B cell (primary cell): ENCODE data around the gene NXT2. TPM values are rescaled to one million over a fixed set of nuclear protein-coding genes. Genes with fewer than 3 reads are reported as not detected.
"Not testable (repeated sequence)": the region's sequence is repeated elsewhere in the genome, so short reads cannot be mapped to it uniquely, and the experiment has no call there.

Experiments
- ATAC-seq: fragments of 200-7000 bp; cut with Tn5 transposase; one replicate; pipeline ENCODE4 v1.10.0; 2021; ENCODE audit warnings: low read depth, mild to moderate bottlenecking, moderate number of reproducible peaks, moderate library complexity
- CTCF ChIA-PET: fragments of 350-600 bp; sonication (Branson Sonifier 250); formaldehyde crosslinking; loops from one replicate; lab custom pipeline; 2021; ENCODE audit warnings: antibody characterized with exemption, inconsistent platforms; lab: Charles Lee
- POLR2A ChIA-PET: fragments of 350-600 bp; sonication (Branson Sonifier 250); formaldehyde crosslinking; loops from one replicate; lab custom pipeline; 2021; ENCODE audit warnings: antibody characterized with exemption; lab: Charles Lee
- DNase-seq: peaks from one replicate; pipeline ENCODE4 v3.0.0; 2013
- H2AFZ ChIP-seq: 2 replicates; pipeline ENCODE4 v1.6.1; 2012; ENCODE audit warnings: mild to moderate bottlenecking, low read depth, low read length; ENCODE audit not compliant: insufficient read depth, poor library complexity, severe bottlenecking
- H3K27ac ChIP-seq, 2 donors: 1 replicate in 1 of 2; 2 replicates in 1 of 2; pipeline ENCODE4 v1.5.1; 2012 to 2013; ENCODE audit warnings: low read length in 2 of 2, mild to moderate bottlenecking in 2 of 2, moderate library complexity in 1 of 2
- H3K27me3 ChIP-seq, 4 experiments: fragments of 200-600 bp in 1 of 4; sonication (generic) in 1 of 4; replicated peaks in 1 of 4; 1 replicate in 2 of 4; 2 replicates in 2 of 4; pipeline versions ENCODE4 v1.6.1 to v1.7.0; 2013 to 2016; ENCODE audit warnings: low read length in 3 of 4, mild to moderate bottlenecking in 2 of 4, mixed read lengths in 1 of 4, moderate library complexity in 1 of 4; ENCODE audit not compliant: insufficient read depth in 4 of 4, control insufficient read depth in 3 of 4; ENCODE audit errors: control extremely low read depth in 1 of 4
- H3K36me3 ChIP-seq, 2 experiments: replicated peaks in 1 of 2; 1 replicate in 1 of 2; 2 replicates in 1 of 2; pipeline versions ENCODE4 v1.6.1 to v1.7.1; 2013; ENCODE audit warnings: low read length in 1 of 2; ENCODE audit not compliant: insufficient read depth in 2 of 2, control insufficient read depth in 1 of 2; ENCODE audit errors: control extremely low read depth in 1 of 2, extremely low read depth in 1 of 2
- H3K4me1 ChIP-seq, 2 donors: fragments of 200-600 bp in 1 of 2; sonication (generic) in 1 of 2; 1 replicate in 1 of 2; 2 replicates in 1 of 2; pipeline versions ENCODE4 v1.5.1 to v1.6.1; 2013 to 2017; ENCODE audit warnings: low read length in 2 of 2; ENCODE audit not compliant: control insufficient read depth in 2 of 2, insufficient read depth in 2 of 2
- H3K4me2 ChIP-seq: replicated peaks from 2 replicates; pipeline ENCODE3; 2012; ENCODE audit warnings: mild to moderate bottlenecking, low read depth, low read length; ENCODE audit not compliant: poor library complexity, severe bottlenecking
- H3K4me3 ChIP-seq, 5 experiments: fragments of 200-600 bp in 1 of 5; sonication (generic) in 1 of 5; 1 replicate in 3 of 5; 2 replicates in 2 of 5; pipeline versions ENCODE4 v1.5.1 to v1.7.0; 2011 to 2016; ENCODE audit warnings: low read length in 4 of 5, mild to moderate bottlenecking in 4 of 5, low read depth in 2 of 5, control low read depth in 1 of 5, moderate library complexity in 1 of 5; ENCODE audit not compliant: insufficient read depth in 1 of 5; ENCODE audit errors: control extremely low read depth in 1 of 5, extremely low read depth in 1 of 5
- H3K79me2 ChIP-seq: fragments of 200-600 bp; sonication (generic); one replicate; pipeline ENCODE4 v1.6.0; 2016; ENCODE audit warnings: low read length; ENCODE audit not compliant: control insufficient read depth, insufficient read depth
- H3K9ac ChIP-seq: fragments of 200-600 bp; sonication (generic); 2 replicates; pipeline ENCODE4 v1.6.1; 2017; ENCODE audit warnings: mild to moderate bottlenecking, low read length, moderate library complexity
- H3K9me3 ChIP-seq, 3 donors: one replicate each; pipeline versions ENCODE4 v1.6.1 to v1.7.1; 2013; ENCODE audit warnings: low read length in 2 of 3; ENCODE audit not compliant: control insufficient read depth in 2 of 3, insufficient read depth in 1 of 3; ENCODE audit errors: control extremely low read depth in 1 of 3
- H4K20me1 ChIP-seq: 2 replicates; pipeline ENCODE4 v1.6.0; 2012; ENCODE audit warnings: mild to moderate bottlenecking, low read length; ENCODE audit not compliant: insufficient read depth, control insufficient read depth, poor library complexity, severe bottlenecking
- H3K27ac Mint-ChIP-seq: one replicate; pipeline ENCODE4 v1.8.0; 2021; ENCODE audit warnings: mixed read lengths
- H3K27me3 Mint-ChIP-seq: one replicate; pipeline ENCODE4 v1.8.0; 2021; ENCODE audit warnings: mixed read lengths
- H3K4me1 Mint-ChIP-seq: one replicate; pipeline ENCODE4 v1.8.0; 2021; ENCODE audit warnings: mixed read lengths
- H3K4me3 Mint-ChIP-seq: one replicate; pipeline ENCODE4 v1.8.0; 2021; ENCODE audit warnings: mixed read lengths
- H3K9me3 Mint-ChIP-seq: one replicate; pipeline ENCODE4 v1.8.0; 2022; ENCODE audit warnings: mixed read lengths; ENCODE audit not compliant: insufficient read depth
- EZH2 ChIP-seq: IDR thresholded peaks from 2 replicates; pipeline ENCODE4 v1.6.1; 2012; ENCODE audit warnings: borderline replicate concordance, low read depth, mild to moderate bottlenecking, moderate library complexity, low read length; ENCODE audit not compliant: insufficient read depth, poor library complexity, severe bottlenecking
- WGBS: methylation state at CpG from one replicate; pipeline ENCODE4 v1.1.5; 2013; ENCODE audit warnings: missing lambda C conversion rate; ENCODE audit not compliant: insufficient coverage; 5-methylcytosine and 5-hydroxymethylcytosine counted together
- intact Hi-C: fragments of 100-400 bp; cut with micrococcal nuclease; formaldehyde crosslinking; loops from one replicate; pipeline ENCODE4 v1.10.0; 2022
- polyA plus RNA-seq: library from polyadenylated mRNA; depleted of rRNA; stranded (reverse); fragments of >200 nt; gene quantifications from 2 replicates; pipeline ENCODE4 v1.2.3, GENCODE V29; 2012
- total RNA-seq, 2 donors: library from RNA; stranded (reverse); fragments of 120-200 nt in 1 of 2; gene quantifications; 1 replicate in 1 of 2; 2 replicates in 1 of 2; pipeline versions ENCODE4 v1.2.3 to v1.2.4, GENCODE V29; 2013 to 2022
- TF ChIP-seq, protein P1 (sequence below): fragments of 200-600 bp; IDR thresholded peaks from one replicate; pipeline ENCODE4 v1.8.0; 2022; ENCODE audit warnings: antibody characterized with exemption, mild to moderate bottlenecking

Gene NXT2
- total and polyA plus RNA-seq, 2 donors (not counting 1 experiment from before 2014, with no cell fraction given), result 3.1 to 9.5 TPM

DNA sequence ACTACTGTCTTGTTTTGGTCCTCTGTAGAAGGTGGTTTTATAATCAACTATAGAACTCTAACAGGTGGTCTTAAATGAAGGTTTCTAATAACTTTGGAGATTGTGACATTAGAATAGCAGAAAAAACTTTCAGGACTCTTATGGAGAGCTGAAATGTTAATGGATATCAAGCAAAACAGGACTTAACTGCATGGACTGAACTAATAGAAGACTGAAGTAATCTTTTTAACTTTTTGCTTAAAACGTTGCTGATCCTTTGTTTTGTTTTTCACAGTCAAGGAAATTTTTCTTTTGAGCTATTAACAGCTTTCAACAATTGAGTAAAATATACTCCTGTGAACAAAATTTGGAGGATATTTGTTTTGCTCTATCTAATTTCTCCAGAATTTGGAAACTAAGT is 17.2 kb downstream of the NXT2 start:
- H3K27me3 Mint-ChIP-seq, result no peaks in the 10 kb centered on the region
- no peaks in the 10 kb centered on the region for H3K36me3 ChIP-seq
- no peak overlapping the region for H3K27ac ChIP-seq
- H3K4me1 ChIP-seq, result no peaks in the 10 kb centered on the region
- H4K20me1 ChIP-seq, result no peaks in the 10 kb centered on the region
- ChIA-PET POLR2A (no interaction called here), CTCF (no interaction called here)
- H3K4me2 ChIP-seq, result no peak overlapping the region
- no peak for DNase-seq
- H3K79me2 ChIP-seq, result no peaks in the 10 kb centered on the region
- no peak overlapping the region for H2AFZ ChIP-seq
- no peak overlapping the region for H3K27ac Mint-ChIP-seq
- no peaks in the 10 kb centered on the region for H3K27me3 ChIP-seq
- no peaks in the 10 kb centered on the region for H3K9me3 ChIP-seq
- no peak for ATAC-seq
- no CpG with 5 or more reads among the region's 1 CpG for WGBS
- intact Hi-C loops, result no loop called here
- no peaks in the 10 kb centered on the region for H3K4me1 Mint-ChIP-seq
- no peak overlapping the region for H3K9ac ChIP-seq
- H3K4me3 Mint-ChIP-seq, result no peak overlapping the region
- TF ChIP-seq EZH2, result no peak
- TF ChIP-seq, protein P1, sequence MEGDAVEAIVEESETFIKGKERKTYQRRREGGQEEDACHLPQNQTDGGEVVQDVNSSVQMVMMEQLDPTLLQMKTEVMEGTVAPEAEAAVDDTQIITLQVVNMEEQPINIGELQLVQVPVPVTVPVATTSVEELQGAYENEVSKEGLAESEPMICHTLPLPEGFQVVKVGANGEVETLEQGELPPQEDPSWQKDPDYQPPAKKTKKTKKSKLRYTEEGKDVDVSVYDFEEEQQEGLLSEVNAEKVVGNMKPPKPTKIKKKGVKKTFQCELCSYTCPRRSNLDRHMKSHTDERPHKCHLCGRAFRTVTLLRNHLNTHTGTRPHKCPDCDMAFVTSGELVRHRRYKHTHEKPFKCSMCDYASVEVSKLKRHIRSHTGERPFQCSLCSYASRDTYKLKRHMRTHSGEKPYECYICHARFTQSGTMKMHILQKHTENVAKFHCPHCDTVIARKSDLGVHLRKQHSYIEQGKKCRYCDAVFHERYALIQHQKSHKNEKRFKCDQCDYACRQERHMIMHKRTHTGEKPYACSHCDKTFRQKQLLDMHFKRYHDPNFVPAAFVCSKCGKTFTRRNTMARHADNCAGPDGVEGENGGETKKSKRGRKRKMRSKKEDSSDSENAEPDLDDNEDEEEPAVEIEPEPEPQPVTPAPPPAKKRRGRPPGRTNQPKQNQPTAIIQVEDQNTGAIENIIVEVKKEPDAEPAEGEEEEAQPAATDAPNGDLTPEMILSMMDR, result no peak
- no peaks in the 10 kb centered on the region for H3K9me3 Mint-ChIP-seq
- no peak overlapping the region for H3K4me3 ChIP-seq

DNA sequence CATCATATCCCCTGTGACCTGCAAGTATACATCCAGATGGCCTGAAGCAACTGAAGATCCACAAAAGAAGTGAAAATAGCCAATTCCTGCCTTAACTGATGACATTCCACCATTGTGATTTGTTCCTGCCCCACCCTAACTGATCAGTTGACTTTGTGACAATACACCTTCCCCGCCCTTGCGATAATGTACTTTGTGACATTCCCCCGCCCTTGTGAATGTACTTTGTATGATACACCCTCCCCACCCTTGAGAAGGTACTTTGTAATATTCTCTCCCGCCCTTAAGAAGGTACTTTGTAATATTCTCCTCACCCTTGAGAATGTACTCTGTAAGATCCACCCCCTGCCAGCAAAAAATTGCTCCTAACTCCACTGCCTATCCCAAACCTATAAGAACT is 39.4 kb downstream of the NXT2 start:
- H3K27ac ChIP-seq, H3K36me3 ChIP-seq, H3K4me1 ChIP-seq, POLR2A ChIA-PET, H4K20me1 ChIP-seq, H3K27me3 ChIP-seq, H3K4me1 Mint-ChIP-seq, ATAC-seq, intact Hi-C loops, H2AFZ ChIP-seq, H3K27ac Mint-ChIP-seq, H3K4me3 ChIP-seq, H3K4me3 Mint-ChIP-seq, H3K9me3 ChIP-seq, H3K9ac ChIP-seq, H3K4me2 ChIP-seq, DNase-seq, H3K27me3 Mint-ChIP-seq, H3K79me2 ChIP-seq, CTCF ChIA-PET, H3K9me3 Mint-ChIP-seq: not testable (repeated sequence)
- no CpG with 5 or more reads among the region's 4 CpGs for WGBS
